ENCODE data around the gene AATF. TPM values are rescaled to one million over a fixed set of nuclear protein-coding genes. Genes with fewer than 3 reads are reported as not detected.

The AATF gene
- total RNA-seq, 1 experiment from 2014 or later = 61.0 TPM

- TF ChIP-seq, protein P1, sequence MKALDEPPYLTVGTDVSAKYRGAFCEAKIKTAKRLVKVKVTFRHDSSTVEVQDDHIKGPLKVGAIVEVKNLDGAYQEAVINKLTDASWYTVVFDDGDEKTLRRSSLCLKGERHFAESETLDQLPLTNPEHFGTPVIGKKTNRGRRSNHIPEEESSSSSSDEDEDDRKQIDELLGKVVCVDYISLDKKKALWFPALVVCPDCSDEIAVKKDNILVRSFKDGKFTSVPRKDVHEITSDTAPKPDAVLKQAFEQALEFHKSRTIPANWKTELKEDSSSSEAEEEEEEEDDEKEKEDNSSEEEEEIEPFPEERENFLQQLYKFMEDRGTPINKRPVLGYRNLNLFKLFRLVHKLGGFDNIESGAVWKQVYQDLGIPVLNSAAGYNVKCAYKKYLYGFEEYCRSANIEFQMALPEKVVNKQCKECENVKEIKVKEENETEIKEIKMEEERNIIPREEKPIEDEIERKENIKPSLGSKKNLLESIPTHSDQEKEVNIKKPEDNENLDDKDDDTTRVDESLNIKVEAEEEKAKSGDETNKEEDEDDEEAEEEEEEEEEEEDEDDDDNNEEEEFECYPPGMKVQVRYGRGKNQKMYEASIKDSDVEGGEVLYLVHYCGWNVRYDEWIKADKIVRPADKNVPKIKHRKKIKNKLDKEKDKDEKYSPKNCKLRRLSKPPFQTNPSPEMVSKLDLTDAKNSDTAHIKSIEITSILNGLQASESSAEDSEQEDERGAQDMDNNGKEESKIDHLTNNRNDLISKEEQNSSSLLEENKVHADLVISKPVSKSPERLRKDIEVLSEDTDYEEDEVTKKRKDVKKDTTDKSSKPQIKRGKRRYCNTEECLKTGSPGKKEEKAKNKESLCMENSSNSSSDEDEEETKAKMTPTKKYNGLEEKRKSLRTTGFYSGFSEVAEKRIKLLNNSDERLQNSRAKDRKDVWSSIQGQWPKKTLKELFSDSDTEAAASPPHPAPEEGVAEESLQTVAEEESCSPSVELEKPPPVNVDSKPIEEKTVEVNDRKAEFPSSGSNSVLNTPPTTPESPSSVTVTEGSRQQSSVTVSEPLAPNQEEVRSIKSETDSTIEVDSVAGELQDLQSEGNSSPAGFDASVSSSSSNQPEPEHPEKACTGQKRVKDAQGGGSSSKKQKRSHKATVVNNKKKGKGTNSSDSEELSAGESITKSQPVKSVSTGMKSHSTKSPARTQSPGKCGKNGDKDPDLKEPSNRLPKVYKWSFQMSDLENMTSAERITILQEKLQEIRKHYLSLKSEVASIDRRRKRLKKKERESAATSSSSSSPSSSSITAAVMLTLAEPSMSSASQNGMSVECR (CRISPR knock-in tag; IDR thresholded peaks at IDR 0.05; ENCODE audit: borderline replicate concordance) = no peak
- TF ChIP-seq NR1H2 (CRISPR knock-in tag; IDR thresholded peaks at IDR 0.05) (no peak), GTF2I (CRISPR knock-in tag; conservative IDR thresholded peaks at IDR 0.05) (no peak), NR2C2 (CRISPR knock-in tag; IDR thresholded peaks at IDR 0.05) (no peak), ZNF416 (CRISPR knock-in tag; IDR thresholded peaks at IDR 0.05) (no peak), NR3C1 (CRISPR knock-in tag; conservative IDR thresholded peaks at IDR 0.05; ENCODE audit: low read depth) (no peak), TEAD1 (CRISPR knock-in tag; IDR thresholded peaks at IDR 0.05) (no peak), JAZF1 (CRISPR knock-in tag; IDR thresholded peaks at IDR 0.05) (no peak), CDX4 (CRISPR knock-in tag; IDR thresholded peaks at IDR 0.05; ENCODE audit: borderline replicate concordance) (no peak), TEAD4 (CRISPR knock-in tag; IDR thresholded peaks at IDR 0.05) (no peak), ETV6 (CRISPR knock-in tag; IDR thresholded peaks at IDR 0.05) (no peak), GRHL2 (CRISPR knock-in tag; IDR thresholded peaks at IDR 0.05; ENCODE audit: insufficient replicate concordance, severe bottlenecking) (no peak), JUN (CRISPR knock-in tag; IDR thresholded peaks at IDR 0.05) (no peak), ZNF263 (CRISPR knock-in tag; IDR thresholded peaks at IDR 0.05; ENCODE audit: low read depth) (no peak)
Measured at GRCh38 chr17:37017404-37017803, 68.7 kb downstream of the AATF start (continued).

- Mint-ChIP-seq H3K4me3 (no peak overlapping the region), H3K36me3 (no peaks in the 10 kb centered on the region; the same call in 1 of the 2 replicates), H3K27ac (peak overlapping the region; percentile 63), H3K27me3 (ENCODE audit: low read depth) (no peaks in the 10 kb centered on the region), H3K4me1 (peaks cover 29% of the 10 kb centered on the region), H3K9me3 (no peaks in the 10 kb centered on the region)
- ATAC-seq = no peak
- TF ChIP-seq, protein P2, sequence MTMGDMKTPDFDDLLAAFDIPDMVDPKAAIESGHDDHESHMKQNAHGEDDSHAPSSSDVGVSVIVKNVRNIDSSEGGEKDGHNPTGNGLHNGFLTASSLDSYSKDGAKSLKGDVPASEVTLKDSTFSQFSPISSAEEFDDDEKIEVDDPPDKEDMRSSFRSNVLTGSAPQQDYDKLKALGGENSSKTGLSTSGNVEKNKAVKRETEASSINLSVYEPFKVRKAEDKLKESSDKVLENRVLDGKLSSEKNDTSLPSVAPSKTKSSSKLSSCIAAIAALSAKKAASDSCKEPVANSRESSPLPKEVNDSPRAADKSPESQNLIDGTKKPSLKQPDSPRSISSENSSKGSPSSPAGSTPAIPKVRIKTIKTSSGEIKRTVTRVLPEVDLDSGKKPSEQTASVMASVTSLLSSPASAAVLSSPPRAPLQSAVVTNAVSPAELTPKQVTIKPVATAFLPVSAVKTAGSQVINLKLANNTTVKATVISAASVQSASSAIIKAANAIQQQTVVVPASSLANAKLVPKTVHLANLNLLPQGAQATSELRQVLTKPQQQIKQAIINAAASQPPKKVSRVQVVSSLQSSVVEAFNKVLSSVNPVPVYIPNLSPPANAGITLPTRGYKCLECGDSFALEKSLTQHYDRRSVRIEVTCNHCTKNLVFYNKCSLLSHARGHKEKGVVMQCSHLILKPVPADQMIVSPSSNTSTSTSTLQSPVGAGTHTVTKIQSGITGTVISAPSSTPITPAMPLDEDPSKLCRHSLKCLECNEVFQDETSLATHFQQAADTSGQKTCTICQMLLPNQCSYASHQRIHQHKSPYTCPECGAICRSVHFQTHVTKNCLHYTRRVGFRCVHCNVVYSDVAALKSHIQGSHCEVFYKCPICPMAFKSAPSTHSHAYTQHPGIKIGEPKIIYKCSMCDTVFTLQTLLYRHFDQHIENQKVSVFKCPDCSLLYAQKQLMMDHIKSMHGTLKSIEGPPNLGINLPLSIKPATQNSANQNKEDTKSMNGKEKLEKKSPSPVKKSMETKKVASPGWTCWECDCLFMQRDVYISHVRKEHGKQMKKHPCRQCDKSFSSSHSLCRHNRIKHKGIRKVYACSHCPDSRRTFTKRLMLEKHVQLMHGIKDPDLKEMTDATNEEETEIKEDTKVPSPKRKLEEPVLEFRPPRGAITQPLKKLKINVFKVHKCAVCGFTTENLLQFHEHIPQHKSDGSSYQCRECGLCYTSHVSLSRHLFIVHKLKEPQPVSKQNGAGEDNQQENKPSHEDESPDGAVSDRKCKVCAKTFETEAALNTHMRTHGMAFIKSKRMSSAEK (CRISPR knock-in tag; IDR thresholded peaks at IDR 0.05; ENCODE audit: borderline replicate concordance) = no peak
- ChIA-PET CTCF (interaction anchor here (0.6 to 3.1 kb wide), 2 partner anchors 28 to 630 kb away, joined by 3 to 15 read pairs; no protein-coding TSS in a partner anchor), POLR2A (no interaction called here)
- no peak for DNase-seq (ENCODE audit: low spot score)
Measured at GRCh38 chr17:37019117-37019740, 70.5 kb downstream of the AATF start.

All from WTC11 (cell line).